ENCODE data around the gene DOCK2.
"Not testable (repeated sequence)": the region's sequence is repeated elsewhere in the genome, so short reads cannot be mapped to it uniquely, and the experiment has no call there.

The DOCK2 gene

GRCh38 chr5:169719360-169720314 is 82.6 kb downstream of the DOCK2 start:
- DNase-seq (ENCODE audit: low read depth in 2 of 2) = no peak

DNA sequence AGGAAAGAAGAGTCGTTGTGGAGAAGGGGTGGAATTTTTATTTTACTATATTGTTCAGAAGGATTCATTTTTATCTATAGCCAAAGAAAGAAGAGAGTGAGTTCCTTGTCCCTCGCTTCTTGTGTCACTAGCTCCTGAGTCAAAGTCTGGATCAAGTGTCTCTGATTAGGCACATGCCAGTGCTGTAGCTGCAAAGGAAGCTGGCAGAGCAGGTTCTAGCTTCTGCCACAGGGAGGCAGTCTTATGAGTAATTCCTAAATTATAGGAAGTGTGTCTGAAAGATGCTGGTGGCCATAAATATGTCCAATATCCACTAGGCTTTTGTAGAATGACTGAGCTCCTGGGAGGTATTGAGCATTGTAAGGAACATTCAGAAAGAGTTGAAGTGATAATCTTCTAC is 84.7 kb downstream of the DOCK2 start:
- DNase-seq (ENCODE audit: low read depth in 2 of 2) = no peak

- no peak for DNase-seq (ENCODE audit: low read depth in 2 of 2)
Observed at GRCh38 chr5:169723103-169723831, 86.2 kb downstream of the DOCK2 start.

GRCh38 chr5:169724303-169725087 is 87.4 kb downstream of the DOCK2 start:
- DNase-seq (ENCODE audit: low read depth in 2 of 2) = no peak

GRCh38 chr5:169725665-169726064 is 88.6 kb downstream of the DOCK2 start:
- not testable (repeated sequence) for DNase-seq (ENCODE audit: low read depth in 2 of 2)

GRCh38 chr5:169728418-169728817 is 91.3 kb downstream of the DOCK2 start:
- no peak for DNase-seq (ENCODE audit: low read depth in 2 of 2)

GRCh38 chr5:169731221-169731620 is 94.1 kb downstream of the DOCK2 start:
- DNase-seq (ENCODE audit: low read depth in 2 of 2) = no peak

GRCh38 chr5:169732841-169733240 is 95.8 kb downstream of the DOCK2 start:
- DNase-seq (ENCODE audit: low read depth in 2 of 2) = no peak

DNA sequence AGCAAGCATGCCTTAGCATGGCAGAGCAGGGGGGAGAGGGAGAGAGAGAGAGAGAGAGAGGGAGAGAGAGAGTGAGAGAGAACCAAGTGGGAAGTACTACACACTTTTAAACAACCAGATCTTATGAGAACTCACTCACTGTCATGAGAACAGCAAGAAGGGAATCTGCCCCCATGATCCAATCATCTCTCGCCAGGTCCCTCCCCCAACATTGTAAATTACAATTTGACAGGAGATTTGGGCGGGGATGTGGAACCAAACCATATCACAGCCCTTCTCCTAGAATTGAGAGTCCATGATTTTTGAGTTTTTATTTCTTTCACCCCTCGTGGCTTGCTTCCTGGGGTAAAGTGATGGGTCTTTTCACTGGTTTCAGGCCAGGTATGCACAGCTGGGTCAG is 98.8 kb downstream of the DOCK2 start:
- DNase-seq (ENCODE audit: low read depth in 2 of 2) = no peak

DNA sequence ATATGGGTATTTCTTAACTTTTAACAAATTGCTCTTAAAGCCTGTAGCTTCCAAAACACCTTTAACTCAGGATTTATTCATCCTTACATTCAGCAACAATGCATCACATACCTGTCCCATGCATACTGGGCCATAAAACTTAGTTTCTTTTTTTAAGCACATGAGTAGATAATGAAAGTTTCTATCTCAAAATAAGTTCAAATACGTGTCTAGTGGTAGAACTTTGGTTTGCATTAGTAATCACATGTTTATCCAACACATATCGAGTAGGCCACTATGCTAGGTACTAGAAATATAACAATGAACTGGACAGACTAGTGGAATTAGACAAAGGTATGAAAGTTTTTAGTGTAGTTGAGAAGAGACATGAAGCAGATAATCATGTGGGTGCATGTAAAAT is 99.6 kb downstream of the DOCK2 start:
- DNase-seq (ENCODE audit: low read depth in 2 of 2) = no peak

GRCh38 chr5:169740435-169740834 is 103.4 kb downstream of the DOCK2 start:
- no peak for DNase-seq (ENCODE audit: low read depth in 2 of 2)

GRCh38 chr5:169742771-169743296 is 105.8 kb downstream of the DOCK2 start:
- no peak for DNase-seq (ENCODE audit: low read depth in 2 of 2)

DNA sequence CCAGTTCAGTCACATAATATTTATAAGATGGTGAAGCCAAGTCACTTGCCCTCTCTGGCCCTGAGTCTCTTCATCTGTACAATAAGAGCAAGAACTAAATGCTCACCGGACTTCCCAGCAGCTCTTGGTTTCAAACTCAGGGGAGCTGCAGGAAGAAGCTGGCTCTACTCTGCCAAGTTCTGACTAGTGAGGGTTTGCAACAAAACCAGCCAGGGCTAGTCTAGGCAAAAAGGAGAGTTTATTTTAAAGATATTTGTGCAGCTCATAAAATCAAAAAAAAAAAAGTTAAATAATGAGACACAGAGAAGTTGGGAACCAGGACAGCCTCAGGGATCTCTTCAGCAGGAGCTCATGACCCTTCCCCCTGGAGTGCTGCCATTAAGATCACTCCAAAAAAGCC is 107.3 kb downstream of the DOCK2 start:
- DNase-seq (ENCODE audit: low read depth in 2 of 2) = no peak

DNA sequence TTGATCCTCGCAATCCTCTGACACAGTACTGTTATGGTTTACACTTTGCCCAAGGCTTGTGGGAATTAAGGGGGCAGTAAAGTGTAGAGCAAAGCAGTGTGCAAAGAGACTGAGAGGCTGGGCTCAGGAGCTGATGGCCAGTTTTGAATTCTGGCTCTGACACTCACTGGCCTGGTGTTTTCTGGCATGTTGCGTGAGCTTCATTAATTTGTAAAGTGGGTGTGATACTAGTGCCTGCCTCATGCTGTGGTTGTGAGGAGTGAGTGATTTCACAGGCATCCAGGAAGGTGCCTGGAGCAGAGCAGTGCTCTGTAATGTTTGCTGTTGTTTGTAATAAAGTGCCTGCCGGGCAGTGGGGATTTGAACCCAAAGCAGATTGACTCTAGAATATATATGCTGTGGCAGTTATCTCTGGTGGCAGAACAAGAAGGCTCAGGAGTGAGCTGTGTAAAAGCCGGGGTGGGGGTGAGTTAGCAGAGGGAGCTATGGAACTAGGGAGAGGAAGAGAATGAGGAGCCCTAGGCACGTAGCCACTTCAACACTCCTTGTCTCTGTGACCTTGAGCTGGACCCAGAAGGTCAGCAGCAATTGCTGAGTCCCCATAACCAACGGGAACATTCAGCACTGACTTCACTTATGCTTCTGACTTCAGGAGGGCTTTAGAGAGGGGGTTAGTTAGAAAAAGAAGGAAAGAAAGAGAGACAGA is 108.5 kb downstream of the DOCK2 start:
- no peak for DNase-seq (ENCODE audit: low read depth in 2 of 2)

GRCh38 chr5:169746147-169746694 is 109.1 kb downstream of the DOCK2 start:
- DNase-seq (ENCODE audit: low read depth in 2 of 2) = no peak

GRCh38 chr5:169748174-169748573 is 111.1 kb downstream of the DOCK2 start:
- no peak for DNase-seq (ENCODE audit: low read depth in 2 of 2)

DNA sequence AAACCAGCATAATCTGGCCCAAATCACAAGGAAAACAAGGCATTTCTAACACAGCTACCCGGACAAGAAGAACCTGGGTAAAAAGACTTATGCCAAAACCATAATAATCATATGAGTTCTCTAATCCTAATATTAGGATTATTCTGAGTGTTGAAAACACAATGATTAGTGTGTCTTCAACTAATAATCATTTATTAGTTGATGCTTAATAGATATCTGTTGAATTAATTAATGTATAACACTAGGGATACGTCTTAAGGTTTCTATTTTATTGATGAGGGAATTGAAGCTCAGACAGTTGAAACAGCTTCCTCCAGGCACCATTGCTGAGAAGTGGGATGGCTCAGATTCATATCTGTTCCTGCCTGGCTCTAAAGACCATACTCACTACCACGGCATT is 112.2 kb downstream of the DOCK2 start:
- DNase-seq (ENCODE audit: low read depth in 2 of 2) = no peak

DNA sequence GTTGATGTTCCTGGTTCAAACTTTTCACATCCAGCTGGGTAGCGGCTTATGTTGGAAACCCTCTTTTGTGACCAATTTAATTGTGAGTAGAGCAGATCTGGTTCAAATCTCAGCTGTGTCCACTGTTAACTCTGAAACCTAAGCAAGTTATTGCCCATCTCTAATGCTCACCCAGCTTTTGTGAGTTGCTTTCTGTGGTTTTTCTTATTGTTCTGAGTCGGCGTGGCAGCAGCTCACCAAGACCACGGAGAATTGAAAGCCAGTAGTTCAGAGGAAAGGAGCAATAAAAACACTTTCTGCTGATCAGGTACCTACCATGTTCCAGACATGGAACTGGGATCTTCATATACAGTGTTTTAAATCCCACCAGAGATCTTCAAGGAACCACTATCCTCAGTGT is 114.4 kb downstream of the DOCK2 start:
- no peak for DNase-seq (ENCODE audit: low read depth in 2 of 2)

- DNase-seq (ENCODE audit: low read depth in 2 of 2) = not testable (repeated sequence)
Observed at GRCh38 chr5:169752566-169752965, 115.5 kb downstream of the DOCK2 start.

DNA sequence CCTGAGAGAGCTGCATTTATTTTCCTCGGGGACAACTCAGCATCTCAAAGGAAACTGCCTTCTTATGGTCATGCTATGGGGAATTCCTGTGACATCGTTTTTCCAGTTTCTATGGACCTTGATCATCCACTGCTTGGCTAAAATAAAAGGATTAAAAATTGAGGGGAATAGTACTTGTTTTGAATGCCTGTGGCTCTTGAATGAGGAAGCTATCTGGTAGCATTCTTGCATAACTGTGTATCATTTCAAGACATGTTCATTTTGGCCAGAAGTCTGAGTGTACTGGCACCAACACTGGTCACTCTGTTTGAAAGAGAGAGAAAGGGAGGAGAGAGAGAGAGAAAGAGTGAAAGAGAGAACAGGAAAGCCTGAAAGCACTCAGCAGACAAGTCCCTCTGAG is 116.7 kb downstream of the DOCK2 start:
- DNase-seq (ENCODE audit: low read depth in 2 of 2) = no peak

DNA sequence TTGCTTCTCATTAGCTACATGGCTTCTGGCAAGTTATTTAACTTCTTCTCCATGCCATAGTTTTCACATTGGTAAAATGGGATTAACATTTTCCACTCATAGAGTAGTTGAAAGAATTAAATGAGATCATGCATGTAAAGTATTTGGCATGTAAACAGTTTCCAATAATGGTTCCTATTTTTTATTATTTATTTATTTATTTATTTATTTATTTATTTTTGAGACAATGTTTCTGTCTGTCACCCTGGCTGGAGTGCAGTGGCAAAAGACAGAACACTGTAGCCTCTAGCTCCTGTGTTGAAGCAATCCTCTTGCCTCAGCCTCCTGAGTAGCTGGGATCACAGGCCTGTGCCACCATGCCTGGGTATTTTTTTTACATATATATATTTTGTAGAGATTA is 117.7 kb downstream of the DOCK2 start:
- no peak for DNase-seq (ENCODE audit: low read depth in 2 of 2)
